Smooth muscle cell (in vitro differentiated cells): ENCODE measurements around the gene BTNL9. TPM values are rescaled to one million over a fixed set of nuclear protein-coding genes. Genes with fewer than 3 reads are reported as not detected.
"Not testable (repeated sequence)": the region's sequence is repeated elsewhere in the genome, so short reads cannot be mapped to it uniquely, and the experiment has no call there.

Experiments used
- DNase-seq: peaks from one replicate; lab custom pipeline; 2025; ENCODE audit not compliant: unreplicated experiment; lab: John Stamatoyannopoulos, UW
- H2AFZ ChIP-seq: fragments of 200-600 bp; sonication (generic); 2 replicates; pipeline ENCODE4 v1.6.0; 2016; ENCODE audit warnings: antibody characterized with exemption, low read depth, mild to moderate bottlenecking
- H3F3A ChIP-seq: fragments of 200-600 bp; sonication (generic); 2 replicates; pipeline ENCODE4 v1.6.0; 2017; ENCODE audit warnings: antibody characterized with exemption, low read depth
- H3K27ac ChIP-seq: fragments of 200-600 bp; sonication (generic); 2 replicates; pipeline ENCODE4 v1.5.1; 2016; ENCODE audit warnings: low read depth, mild to moderate bottlenecking
- H3K27me3 ChIP-seq: fragments of 200-600 bp; sonication (generic); 2 replicates; pipeline ENCODE4 v1.6.1; 2016; ENCODE audit warnings: low read depth, mild to moderate bottlenecking
- H3K36me3 ChIP-seq: fragments of 200-600 bp; sonication (generic); 2 replicates; pipeline ENCODE4 v1.5.1; 2016; ENCODE audit warnings: low read depth
- H3K4me1 ChIP-seq: fragments of 200-600 bp; sonication (generic); 2 replicates; pipeline ENCODE4 v1.5.1; 2016; ENCODE audit warnings: low read depth
- H3K4me2 ChIP-seq: fragments of 200-600 bp; sonication (generic); 2 replicates; pipeline ENCODE4 v1.6.0; 2016; ENCODE audit warnings: mild to moderate bottlenecking
- H3K4me3 ChIP-seq: fragments of 200-600 bp; sonication (generic); 2 replicates; pipeline ENCODE4 v1.5.1; 2016; ENCODE audit warnings: mild to moderate bottlenecking
- H3K79me2 ChIP-seq: fragments of 200-600 bp; sonication (generic); 2 replicates; pipeline ENCODE4 v1.6.0; 2016; ENCODE audit warnings: low read depth, mild to moderate bottlenecking
- H3K9ac ChIP-seq: fragments of 200-600 bp; sonication (generic); 2 replicates; pipeline ENCODE4 v1.6.0; 2016; ENCODE audit warnings: low read depth
- H3K9me3 ChIP-seq: fragments of 200-600 bp; sonication (generic); replicated peaks from 2 replicates; pipeline ENCODE4 v1.5.1; 2016; ENCODE audit warnings: low read depth
- H4K20me1 ChIP-seq: fragments of 200-600 bp; sonication (generic); 2 replicates; pipeline ENCODE4 v1.6.0; 2016; ENCODE audit warnings: low read depth
- CTCF ChIP-seq: fragments of 200-600 bp; sonication (generic); IDR thresholded peaks from 2 replicates; pipeline ENCODE4 v1.5.1; 2017; ENCODE audit warnings: borderline replicate concordance, mild to moderate bottlenecking, antibody characterized with exemption; ENCODE audit not compliant: insufficient read depth, poor library complexity, severe bottlenecking
- WGBS: methylation state at CpG from one replicate; pipeline ENCODE4 v1.1.7; 2016; ENCODE audit warnings: low lambda C conversion rate; 5-methylcytosine and 5-hydroxymethylcytosine counted together
- polyA plus RNA-seq: library from polyadenylated mRNA; unstranded; fragments of >200 nt; fragmentation: Nextera tagmentation; extraction: Ambion mirVana; gene quantifications from 2 replicates; pipeline ENCODE4 v1.2.1, GENCODE V29; 2016
- total RNA-seq: library from RNA; depleted of rRNA; stranded (reverse); fragments of >200 nt; gene quantifications from 2 replicates; pipeline ENCODE4 v1.2.3, GENCODE V29; 2014

BTNL9 gene
- total and polyA plus RNA-seq, 2 experiments from 2014 or later = not detected

GRCh38 chr5:181087309-181087708 is 47.2 kb downstream of the BTNL9 start:
- Histone ChIP-seq H3K4me2 (no peak overlapping the region), H3K27me3 (peaks cover 30% of the 10 kb centered on the region), H3K79me2 (no peaks in the 10 kb centered on the region), H3F3A (no peaks in the 10 kb centered on the region), H3K4me3 (no peak overlapping the region), H3K4me1 (no peaks in the 10 kb centered on the region), H3K27ac (no peak overlapping the region), H3K36me3 (no peaks in the 10 kb centered on the region), H4K20me1 (no peaks in the 10 kb centered on the region), H3K9me3 (no peaks in the 10 kb centered on the region), H3K9ac (no peak overlapping the region), H2AFZ (no peak overlapping the region)
- WGBS = 90% methylated on average over 10 of the region's 10 CpGs
- DNase-seq = no peak
- no peak for TF ChIP-seq CTCF

GRCh38 chr5:181088289-181088688 is 48.2 kb downstream of the BTNL9 start:
- Histone ChIP-seq H3K79me2 (no peaks in the 10 kb centered on the region), H3K4me1 (no peaks in the 10 kb centered on the region), H3K9ac (no peak overlapping the region), H3K36me3 (no peaks in the 10 kb centered on the region), H3K27ac (no peak overlapping the region), H3K27me3 (peaks cover 30% of the 10 kb centered on the region), H3K4me3 (no peak overlapping the region), H3K9me3 (no peaks in the 10 kb centered on the region), H2AFZ (no peak overlapping the region), H3F3A (no peaks in the 10 kb centered on the region), H4K20me1 (no peaks in the 10 kb centered on the region), H3K4me2 (no peak overlapping the region)
- TF ChIP-seq CTCF = peak; percentile 32
- no peak for DNase-seq
- 19% methylated on average over 10 of the region's 10 CpGs for WGBS

GRCh38 chr5:181092428-181092827 is 52.4 kb downstream of the BTNL9 start:
- Histone ChIP-seq H3K27ac (no peak overlapping the region), H3K79me2 (no peaks in the 10 kb centered on the region), H3K36me3 (no peaks in the 10 kb centered on the region), H4K20me1 (no peaks in the 10 kb centered on the region), H3F3A (no peaks in the 10 kb centered on the region), H2AFZ (no peak overlapping the region), H3K4me3 (no peak overlapping the region), H3K4me1 (no peaks in the 10 kb centered on the region), H3K9me3 (no peaks in the 10 kb centered on the region), H3K9ac (no peak overlapping the region), H3K27me3 (no peaks in the 10 kb centered on the region), H3K4me2 (no peak overlapping the region)
- no peak for TF ChIP-seq CTCF
- no peak for DNase-seq
- WGBS = 50% methylated on average over 7 of the region's 7 CpGs

GRCh38 chr5:181095162-181095561 is 55.1 kb downstream of the BTNL9 start:
- H3K4me2 ChIP-seq, H2AFZ ChIP-seq, DNase-seq, H3K36me3 ChIP-seq, H4K20me1 ChIP-seq, H3K9ac ChIP-seq, H3K9me3 ChIP-seq, H3K4me1 ChIP-seq, H3K4me3 ChIP-seq, H3K79me2 ChIP-seq, H3F3A ChIP-seq, H3K27ac ChIP-seq: not testable (repeated sequence)
- peaks cover 15% of the 10 kb centered on the region for H3K27me3 ChIP-seq
- no CpG with 5 or more reads among the region's 3 CpGs for WGBS

GRCh38 chr5:181096721-181097382 is 56.8 kb downstream of the BTNL9 start:
- not testable (repeated sequence) for DNase-seq, H3F3A ChIP-seq, H4K20me1 ChIP-seq, H3K4me1 ChIP-seq, H3K27ac ChIP-seq, H3K79me2 ChIP-seq, H2AFZ ChIP-seq, H3K4me3 ChIP-seq, H3K36me3 ChIP-seq, H3K9me3 ChIP-seq, H3K4me2 ChIP-seq, H3K9ac ChIP-seq
- WGBS = no CpG with 5 or more reads among the region's 26 CpGs
- peaks cover 20% of the 10 kb centered on the region for H3K27me3 ChIP-seq

GRCh38 chr5:181097383-181097753 is 57.3 kb downstream of the BTNL9 start:
- H3K27ac ChIP-seq, H3K4me1 ChIP-seq, H4K20me1 ChIP-seq, H3F3A ChIP-seq, H3K36me3 ChIP-seq, H2AFZ ChIP-seq, DNase-seq, H3K9ac ChIP-seq, H3K79me2 ChIP-seq, H3K9me3 ChIP-seq, H3K4me3 ChIP-seq, H3K4me2 ChIP-seq: not testable (repeated sequence)
- H3K27me3 ChIP-seq = peaks cover 20% of the 10 kb centered on the region
- WGBS = no CpG with 5 or more reads among the region's 26 CpGs
